Liver (tissue), 9 donors: ENCODE results near the gene CAMK2B. TPM values are rescaled to one million over a fixed set of nuclear protein-coding genes. Genes with fewer than 3 reads are reported as not detected.

Source experiments
- DNase-seq: peaks from one replicate; pipeline ENCODE4 v3.0.0-alpha.2; 2017; ENCODE audit warnings: low spot score
- H3K27ac ChIP-seq, 2 donors: one replicate each; pipeline ENCODE4 v1.7.0; 2013; ENCODE audit warnings: inconsistent platforms in 2 of 2, low read length in 2 of 2, control low read depth in 1 of 2, low read depth in 1 of 2, mild to moderate bottlenecking in 1 of 2
- H3K27me3 ChIP-seq, 4 donors: one replicate each; pipeline versions ENCODE4 v1.6.1 to v1.7.0; 2013; ENCODE audit warnings: low read length in 3 of 4, inconsistent platforms in 1 of 4, mild to moderate bottlenecking in 1 of 4, moderate library complexity in 1 of 4; ENCODE audit not compliant: control insufficient read depth in 4 of 4, insufficient read depth in 4 of 4
- H3K36me3 ChIP-seq, 4 donors: one replicate each; pipeline versions ENCODE4 v1.6.1 to v1.7.0; 2013; ENCODE audit warnings: low read length in 3 of 4, mild to moderate bottlenecking in 3 of 4, low read depth in 1 of 4, moderate library complexity in 1 of 4; ENCODE audit not compliant: control insufficient read depth in 4 of 4, insufficient read depth in 3 of 4
- H3K4me1 ChIP-seq, 4 donors: one replicate each; pipeline versions ENCODE4 v1.6.1 to v1.7.0; 2013; ENCODE audit warnings: low read length in 3 of 4, mild to moderate bottlenecking in 3 of 4, moderate library complexity in 1 of 4; ENCODE audit not compliant: control insufficient read depth in 4 of 4, insufficient read depth in 4 of 4
- H3K4me3 ChIP-seq, 3 donors: one replicate each; pipeline versions ENCODE4 v1.6.1 to v1.7.0; 2013; ENCODE audit warnings: low read length in 3 of 3, control low read depth in 1 of 3, low read depth in 1 of 3, mild to moderate bottlenecking in 1 of 3
- H3K9ac ChIP-seq, 2 donors: one replicate each; pipeline ENCODE4 v1.7.0; 2013; ENCODE audit warnings: low read length in 2 of 2, mild to moderate bottlenecking in 2 of 2, moderate library complexity in 2 of 2, control low read depth in 1 of 2, low read depth in 1 of 2
- H3K9me3 ChIP-seq, 4 donors: one replicate each; pipeline versions ENCODE4 v1.6.1 to v1.7.0; 2013; ENCODE audit warnings: low read length in 3 of 4; ENCODE audit not compliant: control insufficient read depth in 4 of 4
- EGR1 ChIP-seq, 2 donors: IDR thresholded peaks; 2 replicates each; pipeline ENCODE4 v1.6.1; 2016 to 2018; ENCODE audit warnings: antibody characterized with exemption in 2 of 2, low read depth in 2 of 2
- FOXA1 ChIP-seq: IDR thresholded peaks from 2 replicates; pipeline ENCODE4 v1.6.1; 2016; ENCODE audit warnings: antibody characterized with exemption
- FOXA2 ChIP-seq: IDR thresholded peaks from 2 replicates; pipeline ENCODE4 v1.6.1; 2016; ENCODE audit warnings: antibody characterized with exemption
- GABPA ChIP-seq, 2 donors: IDR thresholded peaks in 1 of 2; conservative IDR thresholded peaks in 1 of 2; 2 replicates each; pipeline ENCODE4 v1.6.1; 2016; ENCODE audit warnings: antibody characterized with exemption in 2 of 2, mild to moderate bottlenecking in 1 of 2, moderate library complexity in 1 of 2
- HNF4A ChIP-seq, 2 donors: conservative IDR thresholded peaks; 2 replicates each; pipeline ENCODE4 v1.6.1; 2016; ENCODE audit warnings: antibody characterized with exemption in 2 of 2, mild to moderate bottlenecking in 2 of 2
- HNF4G ChIP-seq: IDR thresholded peaks from 2 replicates; pipeline ENCODE4 v1.6.1; 2016; ENCODE audit warnings: antibody characterized with exemption
- JUND ChIP-seq, 2 donors: IDR thresholded peaks; 2 replicates each; pipeline ENCODE4 v1.6.1; 2016; ENCODE audit warnings: antibody characterized with exemption in 2 of 2
- NR2F2 ChIP-seq: IDR thresholded peaks from 2 replicates; pipeline ENCODE4 v1.6.1; 2016; ENCODE audit warnings: antibody characterized with exemption
- RAD21 ChIP-seq, 2 donors: IDR thresholded peaks; 2 replicates each; pipeline ENCODE4 v1.6.1; 2016; ENCODE audit warnings: antibody characterized with exemption in 2 of 2, mild to moderate bottlenecking in 2 of 2
- RXRA ChIP-seq, 2 donors: IDR thresholded peaks; 2 replicates each; pipeline ENCODE4 v1.6.1; 2017 to 2018; ENCODE audit warnings: antibody characterized with exemption in 2 of 2, mild to moderate bottlenecking in 1 of 2
- SP1 ChIP-seq: IDR thresholded peaks from 2 replicates; pipeline ENCODE4 v1.6.1; 2018; ENCODE audit warnings: antibody characterized with exemption, mild to moderate bottlenecking
- TAF1 ChIP-seq: conservative IDR thresholded peaks from 2 replicates; pipeline ENCODE4 v1.6.1; 2016; ENCODE audit warnings: antibody characterized with exemption, mild to moderate bottlenecking
- YY1 ChIP-seq: IDR thresholded peaks from 2 replicates; pipeline ENCODE4 v1.6.1; 2016; ENCODE audit warnings: antibody characterized with exemption, mild to moderate bottlenecking
- WGBS: extraction: QIAGEN DNeasy Blood & Tissue Kit; methylation state at CpG from one replicate; pipeline ENCODE4 v1.1.7; 2013; 5-methylcytosine and 5-hydroxymethylcytosine counted together
- polyA plus RNA-seq, 2 donors: library from polyadenylated mRNA; stranded (reverse) in 1 of 2; unstranded in 1 of 2; fragments of 200-250 nt in 1 of 2; fragments of >200 nt in 1 of 2; fragmentation: Nextera tagmentation in 1 of 2; extraction: Ambion mirVana in 1 of 2; gene quantifications; one replicate each; pipeline versions ENCODE4 v1.2.1 to v1.2.3, GENCODE V29; 2013 to 2015
- total RNA-seq, 2 donors: library from RNA; depleted of rRNA; stranded (reverse); fragments of >200 nt; gene quantifications; one replicate each; pipeline ENCODE4 v1.2.3, GENCODE V29; 2014
- TF ChIP-seq, protein P1 (sequence below): IDR thresholded peaks from 2 replicates; pipeline ENCODE4 v1.6.1; 2016; ENCODE audit warnings: antibody characterized with exemption
- TF ChIP-seq, protein P2 (sequence below): IDR thresholded peaks from 2 replicates; pipeline ENCODE4 v1.6.1; 2016; ENCODE audit warnings: antibody characterized with exemption, mild to moderate bottlenecking
- TF ChIP-seq, protein P3 (sequence below): IDR thresholded peaks from 2 replicates; pipeline ENCODE4 v1.6.1; 2016; ENCODE audit warnings: antibody characterized with exemption
- TF ChIP-seq, protein P4 (sequence below): fragments of 150-350 bp; IDR thresholded peaks from 2 replicates; pipeline ENCODE4 v1.5.1; 2017; ENCODE audit warnings: improper control_type of control experiment, low read depth, low read length; ENCODE audit not compliant: missing input control
- TF ChIP-seq, protein P5 (sequence below): IDR thresholded peaks from 2 replicates; pipeline ENCODE4 v1.6.1; 2016; ENCODE audit warnings: antibody characterized with exemption
- donor health status: healthy.
- donor health status: healthy.
- donor health status: healthy.
- donor health status: healthy.
- donor health status: healthy.

The CAMK2B gene
- total and polyA plus RNA-seq, 4 donors = 2.1 to 3.3 (median 2.2) TPM; not detected in 1

DNA sequence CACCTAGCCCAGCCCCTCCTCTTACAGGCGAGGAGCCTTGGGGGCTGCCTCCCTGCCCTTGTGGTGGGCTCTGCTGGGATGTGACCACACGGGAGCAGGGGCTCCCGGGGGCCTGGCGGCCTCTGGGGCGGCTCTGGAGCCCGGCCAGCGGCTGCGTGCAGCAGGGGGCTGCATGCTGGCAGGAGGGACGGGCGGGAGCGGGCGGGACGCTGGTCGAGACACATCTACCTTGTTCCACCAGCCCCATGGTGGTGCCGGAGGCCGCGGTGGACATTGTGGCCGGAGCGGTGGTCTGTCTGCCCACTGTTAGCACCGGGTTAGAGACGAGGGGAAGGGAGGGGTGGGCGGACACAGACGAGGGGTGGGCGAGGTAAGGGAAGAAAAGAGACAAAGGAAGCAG lies 86.0 kb downstream of the CAMK2B start:
- Histone ChIP-seq H3K4me3 (no peak overlapping the region), H3K27ac (no peak overlapping the region), H3K4me1 (peaks cover 0 to 4% (median 0%) of the 10 kb centered on the region in 4 donors), H3K9ac (no peak overlapping the region), H3K9me3 (no peaks in the 10 kb centered on the region), H3K36me3 (no peaks in the 10 kb centered on the region), H3K27me3 (no peaks in the 10 kb centered on the region)
- TF ChIP-seq FOXA2 = no peak
- no peak for TF ChIP-seq EGR1 (IDR thresholded peaks at IDR 0.05; ENCODE audit: low read depth in 2 of 2)
- TF ChIP-seq, protein P1, sequence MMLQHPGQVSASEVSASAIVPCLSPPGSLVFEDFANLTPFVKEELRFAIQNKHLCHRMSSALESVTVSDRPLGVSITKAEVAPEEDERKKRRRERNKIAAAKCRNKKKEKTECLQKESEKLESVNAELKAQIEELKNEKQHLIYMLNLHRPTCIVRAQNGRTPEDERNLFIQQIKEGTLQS = no peak
- TF ChIP-seq, protein P2, sequence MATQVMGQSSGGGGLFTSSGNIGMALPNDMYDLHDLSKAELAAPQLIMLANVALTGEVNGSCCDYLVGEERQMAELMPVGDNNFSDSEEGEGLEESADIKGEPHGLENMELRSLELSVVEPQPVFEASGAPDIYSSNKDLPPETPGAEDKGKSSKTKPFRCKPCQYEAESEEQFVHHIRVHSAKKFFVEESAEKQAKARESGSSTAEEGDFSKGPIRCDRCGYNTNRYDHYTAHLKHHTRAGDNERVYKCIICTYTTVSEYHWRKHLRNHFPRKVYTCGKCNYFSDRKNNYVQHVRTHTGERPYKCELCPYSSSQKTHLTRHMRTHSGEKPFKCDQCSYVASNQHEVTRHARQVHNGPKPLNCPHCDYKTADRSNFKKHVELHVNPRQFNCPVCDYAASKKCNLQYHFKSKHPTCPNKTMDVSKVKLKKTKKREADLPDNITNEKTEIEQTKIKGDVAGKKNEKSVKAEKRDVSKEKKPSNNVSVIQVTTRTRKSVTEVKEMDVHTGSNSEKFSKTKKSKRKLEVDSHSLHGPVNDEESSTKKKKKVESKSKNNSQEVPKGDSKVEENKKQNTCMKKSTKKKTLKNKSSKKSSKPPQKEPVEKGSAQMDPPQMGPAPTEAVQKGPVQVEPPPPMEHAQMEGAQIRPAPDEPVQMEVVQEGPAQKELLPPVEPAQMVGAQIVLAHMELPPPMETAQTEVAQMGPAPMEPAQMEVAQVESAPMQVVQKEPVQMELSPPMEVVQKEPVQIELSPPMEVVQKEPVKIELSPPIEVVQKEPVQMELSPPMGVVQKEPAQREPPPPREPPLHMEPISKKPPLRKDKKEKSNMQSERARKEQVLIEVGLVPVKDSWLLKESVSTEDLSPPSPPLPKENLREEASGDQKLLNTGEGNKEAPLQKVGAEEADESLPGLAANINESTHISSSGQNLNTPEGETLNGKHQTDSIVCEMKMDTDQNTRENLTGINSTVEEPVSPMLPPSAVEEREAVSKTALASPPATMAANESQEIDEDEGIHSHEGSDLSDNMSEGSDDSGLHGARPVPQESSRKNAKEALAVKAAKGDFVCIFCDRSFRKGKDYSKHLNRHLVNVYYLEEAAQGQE = no peak
- TF ChIP-seq FOXA1 = no peak
- TF ChIP-seq, protein P3, sequence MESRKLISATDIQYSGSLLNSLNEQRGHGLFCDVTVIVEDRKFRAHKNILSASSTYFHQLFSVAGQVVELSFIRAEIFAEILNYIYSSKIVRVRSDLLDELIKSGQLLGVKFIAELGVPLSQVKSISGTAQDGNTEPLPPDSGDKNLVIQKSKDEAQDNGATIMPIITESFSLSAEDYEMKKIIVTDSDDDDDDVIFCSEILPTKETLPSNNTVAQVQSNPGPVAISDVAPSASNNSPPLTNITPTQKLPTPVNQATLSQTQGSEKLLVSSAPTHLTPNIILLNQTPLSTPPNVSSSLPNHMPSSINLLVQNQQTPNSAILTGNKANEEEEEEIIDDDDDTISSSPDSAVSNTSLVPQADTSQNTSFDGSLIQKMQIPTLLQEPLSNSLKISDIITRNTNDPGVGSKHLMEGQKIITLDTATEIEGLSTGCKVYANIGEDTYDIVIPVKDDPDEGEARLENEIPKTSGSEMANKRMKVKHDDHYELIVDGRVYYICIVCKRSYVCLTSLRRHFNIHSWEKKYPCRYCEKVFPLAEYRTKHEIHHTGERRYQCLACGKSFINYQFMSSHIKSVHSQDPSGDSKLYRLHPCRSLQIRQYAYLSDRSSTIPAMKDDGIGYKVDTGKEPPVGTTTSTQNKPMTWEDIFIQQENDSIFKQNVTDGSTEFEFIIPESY = no peak
- WGBS = 83% methylated on average over 24 of the region's 24 CpGs
- no peak for DNase-seq

DNA sequence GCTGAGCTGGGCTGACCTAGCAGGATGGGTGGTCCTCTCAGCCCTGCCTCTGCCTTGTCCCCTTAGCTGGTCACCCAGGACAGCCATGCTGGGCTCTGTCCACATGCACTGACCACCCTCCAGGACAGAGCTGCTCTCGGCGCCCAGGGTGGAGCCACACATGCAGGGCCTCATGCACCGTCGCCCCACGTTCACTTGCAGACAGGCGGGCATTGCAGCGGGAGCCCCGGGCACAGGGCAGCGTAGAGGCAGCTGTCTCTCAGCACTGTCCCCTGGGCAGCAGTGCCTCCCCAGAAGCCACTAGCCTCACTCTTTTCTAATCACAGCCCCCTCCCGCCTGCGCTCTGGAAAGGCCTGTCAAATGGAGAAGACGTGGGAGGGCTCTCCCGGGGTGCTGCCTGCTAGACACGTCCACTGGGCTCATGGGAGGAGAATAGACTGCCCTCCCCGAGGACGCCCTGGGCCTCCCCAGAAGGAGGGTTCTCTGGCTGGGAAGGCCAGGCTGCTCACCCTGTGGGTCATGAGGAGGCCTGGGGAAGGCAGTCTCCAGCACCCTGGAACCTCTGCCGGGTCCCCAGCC lies 87.2 kb downstream of the CAMK2B start:
- no peaks in the 10 kb centered on the region for H3K9me3 ChIP-seq
- no peak for DNase-seq
- H3K27ac ChIP-seq = no peak overlapping the region
- H3K4me1 ChIP-seq = peaks cover 0 to 4% (median 0%) of the 10 kb centered on the region in 4 donors
- H3K4me3 ChIP-seq = no peak overlapping the region
- 88% methylated on average over 17 of the region's 17 CpGs for WGBS
- no peaks in the 10 kb centered on the region for H3K27me3 ChIP-seq
- H3K36me3 ChIP-seq = no peaks in the 10 kb centered on the region
- H3K9ac ChIP-seq = no peak overlapping the region
- TF ChIP-seq, protein P4, sequence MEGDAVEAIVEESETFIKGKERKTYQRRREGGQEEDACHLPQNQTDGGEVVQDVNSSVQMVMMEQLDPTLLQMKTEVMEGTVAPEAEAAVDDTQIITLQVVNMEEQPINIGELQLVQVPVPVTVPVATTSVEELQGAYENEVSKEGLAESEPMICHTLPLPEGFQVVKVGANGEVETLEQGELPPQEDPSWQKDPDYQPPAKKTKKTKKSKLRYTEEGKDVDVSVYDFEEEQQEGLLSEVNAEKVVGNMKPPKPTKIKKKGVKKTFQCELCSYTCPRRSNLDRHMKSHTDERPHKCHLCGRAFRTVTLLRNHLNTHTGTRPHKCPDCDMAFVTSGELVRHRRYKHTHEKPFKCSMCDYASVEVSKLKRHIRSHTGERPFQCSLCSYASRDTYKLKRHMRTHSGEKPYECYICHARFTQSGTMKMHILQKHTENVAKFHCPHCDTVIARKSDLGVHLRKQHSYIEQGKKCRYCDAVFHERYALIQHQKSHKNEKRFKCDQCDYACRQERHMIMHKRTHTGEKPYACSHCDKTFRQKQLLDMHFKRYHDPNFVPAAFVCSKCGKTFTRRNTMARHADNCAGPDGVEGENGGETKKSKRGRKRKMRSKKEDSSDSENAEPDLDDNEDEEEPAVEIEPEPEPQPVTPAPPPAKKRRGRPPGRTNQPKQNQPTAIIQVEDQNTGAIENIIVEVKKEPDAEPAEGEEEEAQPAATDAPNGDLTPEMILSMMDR = no peak
- TF ChIP-seq, protein P5, sequence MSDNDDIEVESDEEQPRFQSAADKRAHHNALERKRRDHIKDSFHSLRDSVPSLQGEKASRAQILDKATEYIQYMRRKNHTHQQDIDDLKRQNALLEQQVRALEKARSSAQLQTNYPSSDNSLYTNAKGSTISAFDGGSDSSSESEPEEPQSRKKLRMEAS = no peak
- no peak for TF ChIP-seq RAD21 (IDR thresholded peaks at IDR 0.05)
- TF ChIP-seq, protein P3 = no peak
- no peak for TF ChIP-seq FOXA1
- TF ChIP-seq TAF1 = no peak
- TF ChIP-seq HNF4A (conservative IDR thresholded peaks at IDR 0.05) = no peak
- no peak for TF ChIP-seq SP1
- no peak for TF ChIP-seq HNF4G
- TF ChIP-seq, protein P2 = no peak
- TF ChIP-seq, protein P1 = no peak
- no peak for TF ChIP-seq JUND (IDR thresholded peaks at IDR 0.05)
- no peak for TF ChIP-seq FOXA2
- TF ChIP-seq NR2F2 = no peak
- no peak for TF ChIP-seq YY1
- TF ChIP-seq RXRA (IDR thresholded peaks at IDR 0.05) = no peak
- no peak for TF ChIP-seq GABPA (IDR thresholded peaks at IDR 0.05 in 1 of 2, conservative IDR thresholded peaks at IDR 0.05 in 1 of 2)
